Esophagus squamous epithelium (tissue), 4 donors: ENCODE measurements around the gene ZNF652.

Experiments
- POLR2A ChIP-seq, 4 donors: fragments of 450-650 bp; IDR thresholded peaks; one replicate each; pipeline ENCODE4 v1.6.1; 2017; ENCODE audit warnings: antibody characterized with exemption in 4 of 4, mild to moderate bottlenecking in 4 of 4, moderate library complexity in 3 of 4
- TF ChIP-seq, protein P1 (sequence below), 6 experiments: fragments of 450-650 bp in 4 of 6; fragments of 200-600 bp in 2 of 6; sonication (generic) in 2 of 6; IDR thresholded peaks; one replicate each; pipeline ENCODE4 v1.5.1; 2016 to 2019; ENCODE audit warnings: antibody characterized with exemption in 6 of 6, mild to moderate bottlenecking in 4 of 6, moderate library complexity in 4 of 6

DNA sequence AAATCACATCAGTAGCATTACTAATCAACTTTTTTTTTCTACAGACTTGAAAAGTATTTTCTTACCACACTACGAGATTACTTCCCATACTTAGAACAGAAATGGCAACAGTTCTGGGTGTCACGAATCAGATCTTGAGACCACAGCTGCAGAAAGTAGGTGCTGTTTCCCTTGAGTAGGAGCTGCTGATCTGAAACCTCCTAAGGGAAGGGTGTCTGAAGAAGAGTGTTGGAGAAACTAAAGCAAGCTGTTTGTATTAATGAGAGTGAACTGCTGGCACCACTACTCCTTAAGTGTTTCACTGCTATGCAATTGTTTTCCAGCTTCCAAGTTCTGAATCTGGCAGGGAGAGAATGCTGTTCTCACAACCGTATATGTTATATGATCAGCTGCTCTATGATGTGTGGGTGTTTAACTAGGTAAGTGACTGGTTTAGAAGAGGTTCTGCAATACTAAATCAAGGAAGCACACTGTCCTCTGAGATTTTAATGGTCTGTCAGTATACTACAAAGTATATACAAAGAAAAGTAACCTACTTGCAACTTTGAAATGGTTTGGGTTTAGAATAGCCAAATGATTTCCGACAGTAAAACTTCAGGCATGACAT lies 3.3 kb downstream of the ZNF652 start:
- TF ChIP-seq, protein P1, sequence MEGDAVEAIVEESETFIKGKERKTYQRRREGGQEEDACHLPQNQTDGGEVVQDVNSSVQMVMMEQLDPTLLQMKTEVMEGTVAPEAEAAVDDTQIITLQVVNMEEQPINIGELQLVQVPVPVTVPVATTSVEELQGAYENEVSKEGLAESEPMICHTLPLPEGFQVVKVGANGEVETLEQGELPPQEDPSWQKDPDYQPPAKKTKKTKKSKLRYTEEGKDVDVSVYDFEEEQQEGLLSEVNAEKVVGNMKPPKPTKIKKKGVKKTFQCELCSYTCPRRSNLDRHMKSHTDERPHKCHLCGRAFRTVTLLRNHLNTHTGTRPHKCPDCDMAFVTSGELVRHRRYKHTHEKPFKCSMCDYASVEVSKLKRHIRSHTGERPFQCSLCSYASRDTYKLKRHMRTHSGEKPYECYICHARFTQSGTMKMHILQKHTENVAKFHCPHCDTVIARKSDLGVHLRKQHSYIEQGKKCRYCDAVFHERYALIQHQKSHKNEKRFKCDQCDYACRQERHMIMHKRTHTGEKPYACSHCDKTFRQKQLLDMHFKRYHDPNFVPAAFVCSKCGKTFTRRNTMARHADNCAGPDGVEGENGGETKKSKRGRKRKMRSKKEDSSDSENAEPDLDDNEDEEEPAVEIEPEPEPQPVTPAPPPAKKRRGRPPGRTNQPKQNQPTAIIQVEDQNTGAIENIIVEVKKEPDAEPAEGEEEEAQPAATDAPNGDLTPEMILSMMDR (IDR thresholded peaks at IDR 0.05): no peak
- peak in 1 of 4 donors; percentile 11 for TF ChIP-seq POLR2A (IDR thresholded peaks at IDR 0.05)
